ENCODE measurements around the gene RAPGEF2. TPM values are rescaled to one million over a fixed set of nuclear protein-coding genes. Genes with fewer than 3 reads are reported as not detected.

The RAPGEF2 gene
- total and polyA plus RNA-seq, 7 experiments from 2014 or later, result 0.72 to 35.2 (median 20.7) TPM

DNA sequence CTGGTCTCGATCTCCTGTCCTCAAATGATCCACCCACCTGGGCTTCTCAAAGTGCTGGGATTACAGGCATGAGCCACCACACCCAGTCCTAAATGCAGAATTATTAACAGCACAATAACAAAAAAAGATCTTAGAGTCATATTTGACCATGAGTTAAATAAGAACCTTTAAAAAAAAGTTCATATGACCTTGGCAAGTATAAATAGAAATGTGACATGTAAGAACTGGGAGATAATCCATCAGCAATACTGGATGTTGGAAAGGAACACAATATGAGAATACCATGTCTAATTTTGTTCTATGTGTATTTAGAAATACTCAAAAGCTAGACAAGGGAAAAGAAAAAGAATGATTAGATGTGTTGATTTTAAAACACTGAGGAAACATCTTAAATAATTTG, 231.6 kb downstream of the RAPGEF2 start:
- H3K4me1 Mint-ChIP-seq, result no peaks in the 10 kb centered on the region
- no peaks in the 10 kb centered on the region for H3K27me3 ChIP-seq (ENCODE audit: control insufficient read depth in 2 of 2, insufficient read depth in 2 of 2, low read length in 2 of 2)
- ATAC-seq (no peak), DNase-seq (no peak)
- no peaks in the 10 kb centered on the region for H3K4me1 ChIP-seq (ENCODE audit: control insufficient read depth in 2 of 2, insufficient read depth in 2 of 2, low read length in 2 of 2)
- no peak overlapping the region for H3K27ac ChIP-seq (ENCODE audit: low read depth, low read length)
- ChIA-PET CTCF (no interaction called here), POLR2A (interaction anchor here (0.6 kb wide), 1 partner anchor 1132 kb away, joined by 3 read pairs; no protein-coding TSS in a partner anchor)
- intact Hi-C loops (cut with micrococcal nuclease), result no loop called here
- no peaks in the 10 kb centered on the region for H3K27me3 Mint-ChIP-seq
- peaks cover 0 to 2% (median 0%) of the 10 kb centered on the region in 11 donors for H3K9me3 Mint-ChIP-seq
- peaks cover 0 to 12% (median 2%) of the 10 kb centered on the region in 3 experiments for H3K36me3 ChIP-seq (ENCODE audit: control insufficient read depth in 2 of 3, insufficient read depth in 3 of 3, low read length in 3 of 3)
- H3K27ac Mint-ChIP-seq, result no peak overlapping the region
- no peaks in the 10 kb centered on the region for H3K9me3 ChIP-seq (ENCODE audit: control insufficient read depth in 2 of 3, low read length in 3 of 3)
- H3K4me3 ChIP-seq (ENCODE audit: low read length), result no peak overlapping the region
- H3K36me3 Mint-ChIP-seq, result peaks cover 21 to 58% (median 34%) of the 10 kb centered on the region in 5 donors
- H3K4me3 Mint-ChIP-seq, result no peak overlapping the region

DNA sequence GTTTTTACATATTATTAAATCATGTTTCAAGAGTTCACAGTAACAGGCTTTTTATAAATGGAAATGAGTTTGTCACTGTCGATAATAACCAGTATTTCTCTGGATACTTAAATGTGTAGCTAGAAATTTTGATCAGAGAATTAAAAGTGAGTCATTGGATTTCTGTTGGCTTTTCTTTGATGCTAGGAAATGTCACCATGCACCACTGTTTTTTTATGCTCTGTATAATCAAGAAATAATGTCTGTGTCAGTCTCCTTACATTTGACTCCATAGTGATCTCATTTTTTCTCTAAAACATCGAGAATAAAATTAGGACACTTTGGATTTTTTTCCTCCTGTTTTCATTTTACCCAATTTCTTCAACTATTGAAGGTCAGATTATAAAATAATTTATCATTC, 234.2 kb downstream of the RAPGEF2 start:
- peaks cover 14 to 60% (median 29%) of the 10 kb centered on the region in 5 donors for H3K36me3 Mint-ChIP-seq
- CTCF ChIA-PET, result interaction anchor here (0.6 kb wide), 1 partner anchor 544 kb away, joined by 5 read pairs; no protein-coding TSS in a partner anchor
- no peaks in the 10 kb centered on the region for H3K9me3 ChIP-seq (ENCODE audit: control insufficient read depth in 2 of 3, low read length in 3 of 3)

DNA sequence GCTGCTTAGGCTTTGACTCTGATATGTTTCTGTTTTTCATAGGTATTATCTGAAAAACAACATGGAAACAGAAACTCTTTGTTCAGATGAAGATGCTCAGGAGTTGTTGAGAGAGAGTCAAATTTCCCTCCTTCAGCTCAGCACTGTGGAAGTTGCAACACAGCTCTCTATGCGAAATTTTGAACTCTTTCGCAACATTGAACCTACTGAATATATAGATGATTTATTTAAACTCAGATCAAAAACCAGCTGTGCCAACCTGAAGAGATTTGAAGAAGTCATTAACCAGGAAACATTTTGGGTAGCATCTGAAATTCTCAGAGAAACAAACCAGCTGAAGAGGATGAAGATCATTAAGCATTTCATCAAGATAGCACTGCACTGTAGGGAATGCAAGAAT, 238.6 kb downstream of the RAPGEF2 start:
- H3K4me3 ChIP-seq (ENCODE audit: low read length), result no peak overlapping the region
- no peaks in the 10 kb centered on the region for H3K9me3 Mint-ChIP-seq
- no peaks in the 10 kb centered on the region for H3K4me1 ChIP-seq (ENCODE audit: control insufficient read depth in 2 of 2, insufficient read depth in 2 of 2, low read length in 2 of 2)
- no peaks in the 10 kb centered on the region for H3K9me3 ChIP-seq (ENCODE audit: control insufficient read depth in 2 of 3, low read length in 3 of 3)
- no peak overlapping the region for H3K4me3 Mint-ChIP-seq
- no peak overlapping the region for H3K27ac ChIP-seq (ENCODE audit: low read depth, low read length)
- H3K36me3 ChIP-seq (ENCODE audit: control insufficient read depth in 2 of 3, insufficient read depth in 3 of 3, low read length in 3 of 3), result peaks cover 0 to 19% (median 19%) of the 10 kb centered on the region in 3 experiments
- peaks cover 15 to 69% (median 45%) of the 10 kb centered on the region in 5 donors for H3K36me3 Mint-ChIP-seq
- DNase-seq (no peak), ATAC-seq (no peak)
- POLR2A ChIA-PET, result no interaction called here
- CTCF ChIA-PET, result no interaction called here
- intact Hi-C loops (cut with micrococcal nuclease), result no loop called here
- H3K4me1 Mint-ChIP-seq, result no peaks in the 10 kb centered on the region
- H3K27me3 Mint-ChIP-seq, result no peaks in the 10 kb centered on the region
- no peaks in the 10 kb centered on the region for H3K27me3 ChIP-seq (ENCODE audit: control insufficient read depth in 2 of 2, insufficient read depth in 2 of 2, low read length in 2 of 2)
- no peak overlapping the region for H3K27ac Mint-ChIP-seq

More for the DNA sequence above, 234.2 kb downstream of the RAPGEF2 start:
- Mint-ChIP-seq H3K27me3 (no peaks in the 10 kb centered on the region), H3K27ac (no peak overlapping the region), H3K9me3 (peaks cover 0 to 2% (median 0%) of the 10 kb centered on the region in 11 donors), H3K4me3 (no peak overlapping the region), H3K4me1 (no peaks in the 10 kb centered on the region)
- Histone ChIP-seq H3K27ac (ENCODE audit: low read depth, low read length) (no peak overlapping the region), H3K4me1 (ENCODE audit: control insufficient read depth in 2 of 2, insufficient read depth in 2 of 2, low read length in 2 of 2) (no peaks in the 10 kb centered on the region), H3K4me3 (ENCODE audit: low read length) (no peak overlapping the region), H3K36me3 (ENCODE audit: control insufficient read depth in 2 of 3, insufficient read depth in 3 of 3, low read length in 3 of 3) (peaks cover 0 to 12% (median 6%) of the 10 kb centered on the region in 3 experiments), H3K27me3 (ENCODE audit: control insufficient read depth in 2 of 2, insufficient read depth in 2 of 2, low read length in 2 of 2) (no peaks in the 10 kb centered on the region)
- POLR2A ChIA-PET, result no interaction called here
- intact Hi-C loops (cut with micrococcal nuclease), result no loop called here
- DNase-seq, result no peak
- ATAC-seq, result no peak

DNA sequence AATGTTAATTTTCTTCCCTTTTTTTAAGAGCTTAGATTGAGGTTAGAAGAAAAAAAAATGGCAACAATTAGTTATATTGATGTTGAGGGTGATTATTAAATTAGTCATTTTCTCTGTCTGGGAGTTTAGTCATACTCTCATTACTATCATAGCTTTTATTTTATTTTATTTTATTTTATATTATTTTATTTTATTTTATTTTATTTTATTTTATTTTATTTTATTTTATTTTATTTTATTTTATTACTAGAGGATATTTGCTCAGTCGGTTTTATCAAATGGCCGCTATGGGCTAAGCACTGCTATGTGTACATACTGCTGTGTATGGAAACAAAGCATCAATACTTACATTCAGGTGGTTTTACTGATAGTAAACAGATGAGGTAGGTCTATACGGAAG, 239.5 kb downstream of the RAPGEF2 start:
- no peaks in the 10 kb centered on the region for H3K27me3 Mint-ChIP-seq
- no peak overlapping the region for H3K27ac Mint-ChIP-seq
- no peaks in the 10 kb centered on the region for H3K9me3 ChIP-seq (ENCODE audit: control insufficient read depth in 2 of 3, low read length in 3 of 3)
- intact Hi-C loops (cut with micrococcal nuclease), result no loop called here
- no peak overlapping the region for H3K27ac ChIP-seq (ENCODE audit: low read depth, low read length)
- DNase-seq (no peak), ATAC-seq (no peak)
- no peaks in the 10 kb centered on the region for H3K27me3 ChIP-seq (ENCODE audit: control insufficient read depth in 2 of 2, insufficient read depth in 2 of 2, low read length in 2 of 2)
- H3K4me1 ChIP-seq (ENCODE audit: control insufficient read depth in 2 of 2, insufficient read depth in 2 of 2, low read length in 2 of 2), result no peaks in the 10 kb centered on the region
- H3K4me3 ChIP-seq (ENCODE audit: low read length), result no peak overlapping the region
- ChIA-PET CTCF (no interaction called here), POLR2A (no interaction called here)
- H3K4me3 Mint-ChIP-seq, result no peak overlapping the region
- peaks cover 0 to 22% (median 19%) of the 10 kb centered on the region in 3 experiments for H3K36me3 ChIP-seq (ENCODE audit: control insufficient read depth in 2 of 3, insufficient read depth in 3 of 3, low read length in 3 of 3)
- peaks cover 15 to 77% (median 50%) of the 10 kb centered on the region in 5 donors for H3K36me3 Mint-ChIP-seq
- H3K4me1 Mint-ChIP-seq, result no peaks in the 10 kb centered on the region
- no peaks in the 10 kb centered on the region for H3K9me3 Mint-ChIP-seq

DNA sequence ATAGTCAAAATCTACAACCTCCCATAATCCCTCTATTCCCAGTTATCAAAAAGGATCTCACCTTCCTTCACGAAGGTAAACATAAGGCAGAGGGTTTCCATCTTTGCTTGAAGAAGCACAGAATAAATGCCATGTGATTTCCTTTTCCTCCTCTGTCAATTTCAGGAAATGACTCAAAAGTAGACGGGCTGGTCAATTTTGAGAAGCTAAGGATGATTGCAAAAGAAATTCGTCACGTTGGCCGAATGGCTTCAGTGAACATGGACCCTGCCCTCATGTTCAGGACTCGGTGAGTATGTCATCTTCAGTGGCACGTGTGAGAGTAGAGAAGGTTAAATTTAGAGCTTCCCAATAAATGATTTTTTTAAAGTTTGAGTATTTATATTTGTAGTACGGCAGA, 240.2 kb downstream of the RAPGEF2 start:
- DNase-seq (no peak), ATAC-seq (no peak)
- intact Hi-C loops (cut with micrococcal nuclease), result no loop called here
- peaks cover 0 to 22% (median 19%) of the 10 kb centered on the region in 3 experiments for H3K36me3 ChIP-seq (ENCODE audit: control insufficient read depth in 2 of 3, insufficient read depth in 3 of 3, low read length in 3 of 3)
- ChIA-PET CTCF (no interaction called here), POLR2A (no interaction called here)
- H3K27me3 ChIP-seq (ENCODE audit: control insufficient read depth in 2 of 2, insufficient read depth in 2 of 2, low read length in 2 of 2), result no peaks in the 10 kb centered on the region
- no peaks in the 10 kb centered on the region for H3K9me3 Mint-ChIP-seq
- H3K27me3 Mint-ChIP-seq, result no peaks in the 10 kb centered on the region
- no peaks in the 10 kb centered on the region for H3K9me3 ChIP-seq (ENCODE audit: control insufficient read depth in 2 of 3, low read length in 3 of 3)
- H3K4me3 Mint-ChIP-seq, result no peak overlapping the region
- H3K27ac ChIP-seq (ENCODE audit: low read depth, low read length), result no peak overlapping the region
- H3K36me3 Mint-ChIP-seq, result peaks cover 15 to 80% (median 50%) of the 10 kb centered on the region in 5 donors
- no peak overlapping the region for H3K27ac Mint-ChIP-seq
- H3K4me3 ChIP-seq (ENCODE audit: low read length), result no peak overlapping the region
- H3K4me1 ChIP-seq (ENCODE audit: control insufficient read depth in 2 of 2, insufficient read depth in 2 of 2, low read length in 2 of 2), result no peaks in the 10 kb centered on the region
- no peaks in the 10 kb centered on the region for H3K4me1 Mint-ChIP-seq

DNA sequence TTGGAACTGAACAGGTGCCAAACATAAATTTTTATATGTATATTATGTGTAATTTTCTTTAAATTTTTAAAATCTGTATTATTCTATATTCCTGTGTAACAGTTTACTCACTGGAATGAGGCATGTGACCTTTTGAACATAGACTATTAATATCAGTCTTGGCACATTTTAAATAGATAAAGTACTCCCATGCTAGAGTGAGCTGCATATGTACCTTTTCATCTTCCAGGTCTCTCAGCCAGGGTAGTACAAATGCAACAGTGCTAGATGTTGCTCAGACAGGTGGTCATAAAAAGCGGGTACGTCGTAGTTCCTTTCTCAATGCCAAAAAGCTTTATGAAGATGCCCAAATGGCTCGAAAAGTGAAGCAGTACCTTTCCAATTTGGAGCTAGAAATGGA, 242.0 kb downstream of the RAPGEF2 start:
- Mint-ChIP-seq H3K27ac (no peak overlapping the region), H3K4me3 (no peak overlapping the region), H3K27me3 (no peaks in the 10 kb centered on the region), H3K9me3 (no peaks in the 10 kb centered on the region), H3K36me3 (peaks cover 12 to 77% (median 44%) of the 10 kb centered on the region in 5 donors), H3K4me1 (no peaks in the 10 kb centered on the region)
- Histone ChIP-seq H3K4me1 (ENCODE audit: control insufficient read depth in 2 of 2, insufficient read depth in 2 of 2, low read length in 2 of 2) (no peaks in the 10 kb centered on the region), H3K9me3 (ENCODE audit: control insufficient read depth in 2 of 3, low read length in 3 of 3) (no peaks in the 10 kb centered on the region), H3K4me3 (ENCODE audit: low read length) (no peak overlapping the region), H3K36me3 (ENCODE audit: control insufficient read depth in 2 of 3, insufficient read depth in 3 of 3, low read length in 3 of 3) (peaks cover 0 to 13% (median 10%) of the 10 kb centered on the region in 3 experiments), H3K27ac (ENCODE audit: low read depth, low read length) (no peak overlapping the region), H3K27me3 (ENCODE audit: control insufficient read depth in 2 of 2, insufficient read depth in 2 of 2, low read length in 2 of 2) (no peaks in the 10 kb centered on the region)
- ATAC-seq (no peak), DNase-seq (no peak)
- POLR2A ChIA-PET, result no interaction called here
- intact Hi-C loops (cut with micrococcal nuclease), result no loop called here
- CTCF ChIA-PET, result no interaction called here

DNA sequence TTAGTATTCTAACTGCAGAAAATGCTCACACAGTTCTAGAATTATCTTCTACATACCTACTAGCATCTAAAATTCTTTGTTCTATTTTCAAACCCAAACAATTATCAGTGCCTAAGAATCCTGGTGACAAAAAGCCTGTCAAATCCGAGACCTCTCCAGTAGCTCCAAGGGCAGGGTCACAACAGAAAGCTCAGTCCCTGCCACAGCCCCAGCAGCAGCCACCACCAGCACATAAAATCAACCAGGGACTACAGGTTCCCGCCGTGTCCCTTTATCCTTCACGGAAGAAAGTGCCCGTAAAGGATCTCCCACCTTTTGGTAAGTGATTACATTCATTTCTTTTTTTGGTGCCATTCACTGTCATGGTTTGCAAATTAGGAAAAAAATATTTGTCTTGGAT, 243.8 kb downstream of the RAPGEF2 start:
- intact Hi-C loops (cut with micrococcal nuclease), result no loop called here
- no peak overlapping the region for H3K4me3 Mint-ChIP-seq

More for the DNA sequence above, 243.8 kb downstream of the RAPGEF2 start:
- ATAC-seq, result no peak
- H3K4me1 ChIP-seq (ENCODE audit: control insufficient read depth in 2 of 2, insufficient read depth in 2 of 2, low read length in 2 of 2), result no peaks in the 10 kb centered on the region
- H3K4me1 Mint-ChIP-seq, result no peaks in the 10 kb centered on the region
- DNase-seq, result no peak
- no peaks in the 10 kb centered on the region for H3K27me3 ChIP-seq (ENCODE audit: control insufficient read depth in 2 of 2, insufficient read depth in 2 of 2, low read length in 2 of 2)
- H3K4me3 ChIP-seq (ENCODE audit: low read length), result no peak overlapping the region
- no peaks in the 10 kb centered on the region for H3K9me3 ChIP-seq (ENCODE audit: control insufficient read depth in 2 of 3, low read length in 3 of 3)
- peaks cover 0 to 13% (median 10%) of the 10 kb centered on the region in 3 experiments for H3K36me3 ChIP-seq (ENCODE audit: control insufficient read depth in 2 of 3, insufficient read depth in 3 of 3, low read length in 3 of 3)
- ChIA-PET CTCF (no interaction called here), POLR2A (no interaction called here)
- H3K9me3 Mint-ChIP-seq, result no peaks in the 10 kb centered on the region
- no peaks in the 10 kb centered on the region for H3K27me3 Mint-ChIP-seq
- peaks cover 12 to 71% (median 50%) of the 10 kb centered on the region in 5 donors for H3K36me3 Mint-ChIP-seq
- H3K27ac ChIP-seq (ENCODE audit: low read depth, low read length), result no peak overlapping the region
- H3K27ac Mint-ChIP-seq, result no peak overlapping the region
